Measurements from ENCODE around the gene PLPP1. TPM values are rescaled to one million over a fixed set of nuclear protein-coding genes. Genes with fewer than 3 reads are reported as not detected.

Gene PLPP1
- total RNA-seq, 1 donor from 2014 or later = 48.1 TPM

DNA sequence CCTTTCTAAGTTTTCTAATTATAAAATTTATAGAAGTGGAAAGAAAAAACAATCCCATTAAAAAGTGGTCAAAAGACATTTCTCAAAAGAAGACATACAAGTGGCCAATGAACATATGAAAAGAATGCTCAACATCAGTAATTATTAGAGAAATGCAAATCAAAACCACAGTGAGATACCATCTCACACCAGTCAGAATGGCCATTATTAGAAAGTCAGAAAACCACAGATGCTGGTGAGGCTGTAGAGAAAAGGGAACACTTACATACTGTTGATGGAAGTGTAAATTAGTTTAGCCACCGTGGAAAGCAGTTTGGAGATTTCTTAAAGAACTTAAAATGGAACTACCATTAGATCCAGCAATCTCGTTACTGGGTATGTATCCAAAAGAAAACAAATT lies 23.7 kb upstream of the PLPP1 start:
- Histone ChIP-seq H3K36me3 (no peaks in the 10 kb centered on the region), H3K4me1 (peaks cover 7% of the 10 kb centered on the region), H3K4me3 (no peak overlapping the region), H3K27ac (no peak overlapping the region), H3K9me3 (no peaks in the 10 kb centered on the region), H3K27me3 (ENCODE audit: low read depth) (no peaks in the 10 kb centered on the region)
- intact Hi-C loops (cut with DNase I) = no loop called here
- ATAC-seq = no peak
- no peak for DNase-seq
- TF ChIP-seq, protein P1, sequence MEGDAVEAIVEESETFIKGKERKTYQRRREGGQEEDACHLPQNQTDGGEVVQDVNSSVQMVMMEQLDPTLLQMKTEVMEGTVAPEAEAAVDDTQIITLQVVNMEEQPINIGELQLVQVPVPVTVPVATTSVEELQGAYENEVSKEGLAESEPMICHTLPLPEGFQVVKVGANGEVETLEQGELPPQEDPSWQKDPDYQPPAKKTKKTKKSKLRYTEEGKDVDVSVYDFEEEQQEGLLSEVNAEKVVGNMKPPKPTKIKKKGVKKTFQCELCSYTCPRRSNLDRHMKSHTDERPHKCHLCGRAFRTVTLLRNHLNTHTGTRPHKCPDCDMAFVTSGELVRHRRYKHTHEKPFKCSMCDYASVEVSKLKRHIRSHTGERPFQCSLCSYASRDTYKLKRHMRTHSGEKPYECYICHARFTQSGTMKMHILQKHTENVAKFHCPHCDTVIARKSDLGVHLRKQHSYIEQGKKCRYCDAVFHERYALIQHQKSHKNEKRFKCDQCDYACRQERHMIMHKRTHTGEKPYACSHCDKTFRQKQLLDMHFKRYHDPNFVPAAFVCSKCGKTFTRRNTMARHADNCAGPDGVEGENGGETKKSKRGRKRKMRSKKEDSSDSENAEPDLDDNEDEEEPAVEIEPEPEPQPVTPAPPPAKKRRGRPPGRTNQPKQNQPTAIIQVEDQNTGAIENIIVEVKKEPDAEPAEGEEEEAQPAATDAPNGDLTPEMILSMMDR (IDR thresholded peaks at IDR 0.05) = no peak

DNA sequence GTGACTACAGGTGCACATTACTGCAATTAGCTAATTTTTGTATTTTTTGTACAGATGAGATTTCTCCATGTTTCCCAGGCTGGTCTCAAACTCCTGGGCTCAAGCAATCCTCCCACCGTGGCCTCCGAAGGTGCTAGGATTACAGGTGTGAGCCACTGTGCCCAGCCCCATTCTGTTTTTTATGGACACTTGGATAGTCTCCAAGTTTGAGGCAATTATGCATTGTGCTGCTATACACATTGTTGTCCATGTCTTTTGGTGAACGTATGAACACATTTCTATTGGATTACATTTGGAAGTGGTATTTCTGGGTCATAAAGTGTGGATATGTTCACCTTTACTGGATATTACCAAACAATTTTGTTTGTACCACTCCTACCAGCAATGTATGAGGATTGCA lies 22.4 kb upstream of the PLPP1 start:
- Histone ChIP-seq H3K36me3 (no peaks in the 10 kb centered on the region), H3K27me3 (ENCODE audit: low read depth) (no peaks in the 10 kb centered on the region), H3K4me1 (peaks cover 7% of the 10 kb centered on the region), H3K4me3 (no peak overlapping the region), H3K9me3 (no peaks in the 10 kb centered on the region), H3K27ac (no peak overlapping the region)
- TF ChIP-seq, protein P1 (IDR thresholded peaks at IDR 0.05) = no peak
- ATAC-seq (no peak), DNase-seq (no peak)
- intact Hi-C loops (cut with DNase I) = no loop called here

DNA sequence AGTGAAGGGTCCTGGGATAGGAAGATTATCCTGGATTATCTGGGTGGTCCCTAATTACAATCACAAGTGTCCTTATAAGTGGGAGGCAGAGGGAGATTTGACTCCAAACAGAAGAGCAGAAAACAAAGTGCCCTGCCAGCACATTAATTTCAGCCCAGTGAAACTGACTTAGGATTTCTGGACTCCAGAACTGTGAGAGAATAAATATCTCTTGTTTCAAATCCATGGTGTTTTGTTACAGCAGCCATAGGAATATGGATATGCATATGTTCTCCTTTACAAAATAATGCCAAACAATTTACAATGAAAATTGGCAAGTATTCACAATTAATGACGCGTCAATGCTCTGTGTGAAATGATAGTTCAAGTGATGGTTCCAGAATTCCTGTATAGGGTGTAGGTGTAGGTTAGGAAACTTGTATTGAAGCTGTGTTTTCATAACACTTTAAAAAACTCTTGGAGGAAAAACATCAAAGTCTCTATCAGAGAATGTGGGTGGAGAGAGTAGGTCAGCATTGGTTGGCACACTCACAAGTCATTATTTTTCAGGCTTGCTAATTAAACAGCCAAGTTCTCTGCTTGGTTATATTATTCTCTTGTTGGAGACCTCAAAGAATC lies 19.9 kb upstream of the PLPP1 start:
- DNase-seq = no peak

DNA sequence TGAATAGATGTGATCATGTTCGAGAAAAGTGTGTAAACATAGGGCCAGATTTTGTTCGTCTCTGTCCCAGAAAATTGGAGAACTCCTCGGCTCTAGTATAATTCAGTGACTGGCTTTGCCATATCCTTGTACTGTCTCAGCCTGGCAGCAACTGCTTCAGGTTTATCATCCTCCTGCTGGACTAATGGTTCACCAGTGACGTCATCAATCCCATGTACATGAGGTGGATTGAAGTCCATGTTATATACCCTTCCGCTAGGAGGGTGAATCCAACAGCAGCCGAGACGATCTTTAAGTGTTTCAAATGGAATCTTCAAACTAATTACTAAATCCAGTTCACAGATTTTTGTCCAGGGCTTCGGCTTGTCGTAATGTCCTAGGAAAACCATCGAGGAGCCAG lies 17.1 kb upstream of the PLPP1 start:
- H3K27me3 ChIP-seq (ENCODE audit: low read depth) = no peaks in the 10 kb centered on the region
- peaks cover 7% of the 10 kb centered on the region for H3K4me1 ChIP-seq
- H3K4me3 ChIP-seq = no peak overlapping the region
- H3K27ac ChIP-seq = no peak overlapping the region
- H3K36me3 ChIP-seq = no peaks in the 10 kb centered on the region
- ATAC-seq = no peak
- TF ChIP-seq, protein P1 (IDR thresholded peaks at IDR 0.05) = no peak
- no peak for DNase-seq
- no peaks in the 10 kb centered on the region for H3K9me3 ChIP-seq
- intact Hi-C loops (cut with DNase I) = no loop called here

More for the DNA sequence above, 19.9 kb upstream of the PLPP1 start:
- intact Hi-C loops (cut with DNase I) = no loop called here
- H3K36me3 ChIP-seq = no peaks in the 10 kb centered on the region
- TF ChIP-seq, protein P1 (IDR thresholded peaks at IDR 0.05) = no peak
- ATAC-seq = no peak
- H3K4me1 ChIP-seq = peaks cover 7% of the 10 kb centered on the region
- H3K27me3 ChIP-seq (ENCODE audit: low read depth) = no peaks in the 10 kb centered on the region
- H3K9me3 ChIP-seq = no peaks in the 10 kb centered on the region
- no peak overlapping the region for H3K27ac ChIP-seq
- no peak overlapping the region for H3K4me3 ChIP-seq

DNA sequence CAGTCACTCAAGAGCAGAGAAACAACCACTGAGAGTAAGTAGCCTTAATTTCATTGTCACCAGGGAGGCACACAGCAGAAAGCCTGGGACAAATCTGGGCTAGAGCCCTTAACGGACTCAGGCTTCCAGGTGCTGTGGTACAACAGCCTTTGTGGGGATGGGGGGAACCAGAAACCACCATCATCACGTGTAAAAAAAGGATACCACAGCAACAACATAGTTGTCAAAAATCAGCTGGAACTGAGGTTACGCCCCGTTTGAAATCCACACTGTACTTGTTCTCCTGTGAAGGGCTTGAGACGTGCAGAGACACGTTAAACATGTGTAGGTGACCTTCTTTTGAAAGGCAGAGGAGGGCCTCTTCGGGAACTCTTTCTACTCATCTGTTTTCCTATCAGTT lies 16.6 kb upstream of the PLPP1 start:
- TF ChIP-seq, protein P1 (IDR thresholded peaks at IDR 0.05) = no peak
- H3K36me3 ChIP-seq = no peaks in the 10 kb centered on the region
- ATAC-seq = no peak
- H3K27me3 ChIP-seq (ENCODE audit: low read depth) = no peaks in the 10 kb centered on the region
- no peak overlapping the region for H3K4me3 ChIP-seq
- DNase-seq = no peak
- no peaks in the 10 kb centered on the region for H3K9me3 ChIP-seq
- no peak overlapping the region for H3K27ac ChIP-seq
- intact Hi-C loops (cut with DNase I) = no loop called here
- H3K4me1 ChIP-seq = peaks cover 7% of the 10 kb centered on the region

Data from lower lobe of right lung (tissue), 2 donors.